ENCODE data around the gene CSNK1A1L. TPM values are rescaled to one million over a fixed set of nuclear protein-coding genes. Genes with fewer than 3 reads are reported as not detected.
A peak's percentile ranks its signal among the peaks of the same experiment; 100 is the strongest.

Gene CSNK1A1L
- total RNA-seq, 3 donors from 2014 or later (not counting 1 experiment from before 2014, with no cell fraction given) = not detected

GRCh38 chr13:37113534-37113933, 8.1 kb upstream of the CSNK1A1L start:
- WGBS (ENCODE audit: insufficient coverage) = 100% methylated on average over 2 of the region's 2 CpGs
- Histone ChIP-seq H3K4me1 (ENCODE audit: control insufficient read depth, insufficient read depth, low read length) (no peaks in the 10 kb centered on the region), H3K27me3 (ENCODE audit: control insufficient read depth, insufficient read depth, low read length) (no peaks in the 10 kb centered on the region), H3K27ac (ENCODE audit: low read length) (no peak overlapping the region), H3K4me3 (ENCODE audit: low read length) (no peak overlapping the region), H3K36me3 (ENCODE audit: control insufficient read depth, insufficient read depth, low read length) (no peaks in the 10 kb centered on the region), H3K9me3 (ENCODE audit: control insufficient read depth, insufficient read depth, low read length) (no peaks in the 10 kb centered on the region)
- Mint-ChIP-seq H3K27me3 (ENCODE audit: low read depth in 2 of 2) (peaks cover 0 to 5% of the 10 kb centered on the region in 2 donors), H3K9me3 (no peaks in the 10 kb centered on the region), H3K36me3 (no peaks in the 10 kb centered on the region), H3K27ac (no peak overlapping the region), H3K4me3 (no peak overlapping the region), H3K4me1 (no peaks in the 10 kb centered on the region)
- ATAC-seq (no peak), DNase-seq (no peak)
- TF ChIP-seq CTCF (IDR thresholded peaks at IDR 0.05) = no peak
- intact Hi-C loops (cut with micrococcal nuclease) = no loop called here

DNA sequence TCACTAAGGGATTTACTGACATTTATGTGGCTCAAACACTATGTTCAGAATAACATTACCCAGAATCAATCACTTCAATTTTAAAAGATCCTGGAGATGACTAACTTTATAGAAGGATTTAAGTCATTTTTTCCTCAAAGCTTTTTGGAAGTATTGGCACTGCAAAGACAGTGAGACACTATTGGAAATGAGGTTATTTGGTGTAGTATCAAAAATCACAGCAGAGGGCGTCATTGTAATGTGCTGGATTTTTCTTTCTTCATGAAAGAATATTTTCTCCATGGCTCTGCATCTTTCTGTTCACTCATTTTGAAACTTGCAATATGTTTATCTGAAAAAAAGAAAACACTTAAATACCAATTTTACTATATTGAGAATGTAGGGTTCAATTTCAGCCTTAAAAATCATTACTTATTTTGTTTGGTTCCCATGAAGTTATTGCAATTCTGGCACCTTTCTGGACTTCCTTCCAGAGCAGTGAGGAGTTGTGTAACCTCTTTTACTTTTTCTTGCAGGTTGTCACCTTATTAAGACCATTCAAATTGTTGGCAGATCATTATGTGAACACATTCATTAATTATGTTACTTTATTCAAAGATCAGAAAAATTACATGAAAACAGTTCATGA, 3.7 kb upstream of the CSNK1A1L start:
- Mint-ChIP-seq H3K4me3 (no peak overlapping the region), H3K4me1 (no peaks in the 10 kb centered on the region), H3K27ac (no peak overlapping the region), H3K9me3 (no peaks in the 10 kb centered on the region), H3K27me3 (ENCODE audit: low read depth in 2 of 2) (peaks cover 7 to 9% of the 10 kb centered on the region in 2 donors), H3K36me3 (no peaks in the 10 kb centered on the region)
- H3K4me1 ChIP-seq (ENCODE audit: control insufficient read depth, insufficient read depth, low read length) = no peaks in the 10 kb centered on the region
- WGBS (ENCODE audit: insufficient coverage) = no CpG with 5 or more reads among the region's 1 CpG
- H3K9me3 ChIP-seq (ENCODE audit: control insufficient read depth, insufficient read depth, low read length) = no peaks in the 10 kb centered on the region
- intact Hi-C loops (cut with micrococcal nuclease) = no loop called here
- H3K27me3 ChIP-seq (ENCODE audit: control insufficient read depth, insufficient read depth, low read length) = no peaks in the 10 kb centered on the region
- H3K36me3 ChIP-seq (ENCODE audit: control insufficient read depth, insufficient read depth, low read length) = no peaks in the 10 kb centered on the region
- ATAC-seq (no peak), DNase-seq (peak in 1 of 2 donors; percentile 4)
- no peak overlapping the region for H3K27ac ChIP-seq (ENCODE audit: low read length)
- no peak for TF ChIP-seq CTCF (IDR thresholded peaks at IDR 0.05)
- H3K4me3 ChIP-seq (ENCODE audit: low read length) = no peak overlapping the region

DNA sequence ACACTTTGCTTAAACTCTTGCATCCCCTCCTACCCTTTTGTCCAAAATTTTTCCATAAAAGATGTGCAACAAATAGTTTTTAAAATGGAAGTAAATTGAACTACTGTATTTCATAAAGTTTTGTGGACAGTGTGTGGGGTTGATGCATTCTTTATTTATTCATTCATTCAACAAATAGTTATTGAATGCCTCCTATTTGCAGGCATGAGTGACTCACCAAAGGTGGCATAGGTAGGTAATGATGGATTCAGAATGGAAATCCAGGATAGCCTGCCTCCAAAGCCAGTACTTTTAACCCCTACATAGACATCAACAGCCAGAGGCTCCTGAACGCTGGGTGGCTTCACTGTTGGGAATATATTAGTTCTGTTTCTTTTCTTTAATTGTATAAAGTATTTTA, 2.4 kb upstream of the CSNK1A1L start:
- no peak overlapping the region for H3K27ac Mint-ChIP-seq
- Histone ChIP-seq H3K27me3 (ENCODE audit: control insufficient read depth, insufficient read depth, low read length) (no peaks in the 10 kb centered on the region), H3K27ac (ENCODE audit: low read length) (no peak overlapping the region), H3K4me1 (ENCODE audit: control insufficient read depth, insufficient read depth, low read length) (no peaks in the 10 kb centered on the region), H3K9me3 (ENCODE audit: control insufficient read depth, insufficient read depth, low read length) (no peaks in the 10 kb centered on the region), H3K4me3 (ENCODE audit: low read length) (no peak overlapping the region), H3K36me3 (ENCODE audit: control insufficient read depth, insufficient read depth, low read length) (no peaks in the 10 kb centered on the region)
- no peak overlapping the region for H3K4me3 Mint-ChIP-seq
- DNase-seq (no peak), ATAC-seq (no peak)
- WGBS (ENCODE audit: insufficient coverage) = no CpG with 5 or more reads among the region's 1 CpG
- H3K4me1 Mint-ChIP-seq = no peaks in the 10 kb centered on the region
- peaks cover 7 to 9% of the 10 kb centered on the region in 2 donors for H3K27me3 Mint-ChIP-seq (ENCODE audit: low read depth in 2 of 2)
- intact Hi-C loops (cut with micrococcal nuclease) = no loop called here
- no peaks in the 10 kb centered on the region for H3K36me3 Mint-ChIP-seq
- no peak for TF ChIP-seq CTCF (IDR thresholded peaks at IDR 0.05)
- no peaks in the 10 kb centered on the region for H3K9me3 Mint-ChIP-seq

DNA sequence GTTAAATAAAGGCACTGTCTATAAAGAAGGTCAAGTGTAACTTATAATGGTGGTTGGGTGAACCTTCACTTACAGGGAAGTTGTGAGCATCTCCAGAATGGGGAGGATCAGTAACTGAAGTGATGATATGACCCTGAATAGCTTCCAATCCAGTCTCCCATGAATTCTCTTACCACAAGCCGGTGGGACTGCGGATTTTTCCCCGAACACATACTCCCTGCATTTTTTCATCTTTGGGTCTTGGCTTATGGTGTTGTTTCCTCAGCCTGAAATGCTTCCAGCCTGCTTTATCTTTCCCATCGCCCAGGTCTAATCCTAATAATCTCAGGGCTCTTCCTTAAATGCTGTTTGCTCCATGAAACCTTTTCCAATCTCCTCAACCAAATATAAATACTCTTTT, 2.0 kb upstream of the CSNK1A1L start:
- H3K27me3 Mint-ChIP-seq (ENCODE audit: low read depth in 2 of 2) = peaks cover 7 to 9% of the 10 kb centered on the region in 2 donors
- H3K27ac Mint-ChIP-seq = no peak overlapping the region
- no peak overlapping the region for H3K27ac ChIP-seq (ENCODE audit: low read length)
- H3K36me3 Mint-ChIP-seq = no peaks in the 10 kb centered on the region
- TF ChIP-seq CTCF (IDR thresholded peaks at IDR 0.05) = no peak
- H3K9me3 ChIP-seq (ENCODE audit: control insufficient read depth, insufficient read depth, low read length) = no peaks in the 10 kb centered on the region
- H3K4me1 ChIP-seq (ENCODE audit: control insufficient read depth, insufficient read depth, low read length) = no peaks in the 10 kb centered on the region
- no peaks in the 10 kb centered on the region for H3K4me1 Mint-ChIP-seq
- 83% methylated on average over 4 of the region's 4 CpGs for WGBS (ENCODE audit: insufficient coverage)
- no peaks in the 10 kb centered on the region for H3K36me3 ChIP-seq (ENCODE audit: control insufficient read depth, insufficient read depth, low read length)
- no peaks in the 10 kb centered on the region for H3K9me3 Mint-ChIP-seq
- DNase-seq = no peak
- ATAC-seq = no peak
- no peak overlapping the region for H3K4me3 ChIP-seq (ENCODE audit: low read length)
- H3K27me3 ChIP-seq (ENCODE audit: control insufficient read depth, insufficient read depth, low read length) = no peaks in the 10 kb centered on the region
- no peak overlapping the region for H3K4me3 Mint-ChIP-seq
- intact Hi-C loops (cut with micrococcal nuclease) = no loop called here
